K562 (cell line): ENCODE data around the gene RARRES1.

ENCODE experiments used
- EGR1 ChIP-seq: fragments of 450-650 bp; conservative IDR thresholded peaks from 2 replicates; pipeline ENCODE4 v1.6.1; 2017; ENCODE audit warnings: mild to moderate bottlenecking
- FOXJ3 ChIP-seq: sonication (generic); formaldehyde crosslinking; IDR thresholded peaks from 2 replicates; pipeline ENCODE4 v1.4.0; 2020; ENCODE audit warnings: mild to moderate bottlenecking, missing genetic modification reagents
- HCFC1 ChIP-seq: IDR thresholded peaks from 2 replicates; pipeline ENCODE4 v1.6.1; 2012; ENCODE audit warnings: low read depth, low read length, improper control_type of control experiment
- NR1H2 ChIP-seq: sonication (generic); formaldehyde crosslinking; IDR thresholded peaks from 2 replicates; pipeline ENCODE4 v1.4.0; 2020; ENCODE audit warnings: mild to moderate bottlenecking, missing genetic modification reagents
- U2AF1 ChIP-seq: fragments of 200-400 bp; formaldehyde crosslinking; optimal IDR thresholded peaks from 2 replicates; pipeline ENCODE3; 2017; ENCODE audit warnings: mild to moderate bottlenecking, low read depth, low read length, moderate library complexity
- ZFX ChIP-seq: sonication (generic); formaldehyde crosslinking; IDR thresholded peaks from 2 replicates; pipeline ENCODE4 v1.8.0; 2022; ENCODE audit warnings: mild to moderate bottlenecking, missing genetic modification reagents, moderate library complexity
- TF ChIP-seq, protein P1 (sequence below): fragments of 450-650 bp; IDR thresholded peaks from 2 replicates; pipeline ENCODE4 v1.6.1; 2016; ENCODE audit warnings: low read depth
- TF ChIP-seq, protein P2 (sequence below), 2 experiments: fragments of 450-650 bp in 1 of 2; sonication (generic) in 1 of 2; formaldehyde crosslinking; conservative IDR thresholded peaks; 2 replicates each; pipeline versions ENCODE4 v1.4.0 to v1.8.1; 2020 to 2022; ENCODE audit warnings: mild to moderate bottlenecking in 1 of 2, missing genetic modification reagents in 1 of 2

DNA sequence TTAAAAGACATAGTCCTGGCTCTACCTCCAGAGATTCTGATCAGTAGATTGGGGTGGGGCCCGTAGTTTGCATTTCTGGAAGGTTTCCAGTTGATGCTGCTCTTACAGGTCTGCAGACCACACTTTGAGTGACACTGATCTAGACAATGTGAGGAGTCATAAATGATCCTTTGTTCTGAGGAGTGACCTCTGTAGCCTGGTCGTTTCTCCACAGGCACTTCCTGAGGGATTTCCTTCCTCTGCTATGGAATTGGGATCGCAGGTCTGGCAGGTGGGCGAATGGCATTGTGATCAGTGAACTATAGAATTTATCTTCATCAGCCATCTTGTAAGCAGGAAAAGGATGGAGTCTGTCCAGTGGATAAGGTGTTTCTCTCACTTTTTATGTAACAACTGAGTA lies 82.5 kb downstream of the RARRES1 start:
- no peak for TF ChIP-seq ZFX (CRISPR knock-in tag)
- TF ChIP-seq HCFC1 = no peak
- TF ChIP-seq U2AF1 = no peak
- TF ChIP-seq, protein P1, sequence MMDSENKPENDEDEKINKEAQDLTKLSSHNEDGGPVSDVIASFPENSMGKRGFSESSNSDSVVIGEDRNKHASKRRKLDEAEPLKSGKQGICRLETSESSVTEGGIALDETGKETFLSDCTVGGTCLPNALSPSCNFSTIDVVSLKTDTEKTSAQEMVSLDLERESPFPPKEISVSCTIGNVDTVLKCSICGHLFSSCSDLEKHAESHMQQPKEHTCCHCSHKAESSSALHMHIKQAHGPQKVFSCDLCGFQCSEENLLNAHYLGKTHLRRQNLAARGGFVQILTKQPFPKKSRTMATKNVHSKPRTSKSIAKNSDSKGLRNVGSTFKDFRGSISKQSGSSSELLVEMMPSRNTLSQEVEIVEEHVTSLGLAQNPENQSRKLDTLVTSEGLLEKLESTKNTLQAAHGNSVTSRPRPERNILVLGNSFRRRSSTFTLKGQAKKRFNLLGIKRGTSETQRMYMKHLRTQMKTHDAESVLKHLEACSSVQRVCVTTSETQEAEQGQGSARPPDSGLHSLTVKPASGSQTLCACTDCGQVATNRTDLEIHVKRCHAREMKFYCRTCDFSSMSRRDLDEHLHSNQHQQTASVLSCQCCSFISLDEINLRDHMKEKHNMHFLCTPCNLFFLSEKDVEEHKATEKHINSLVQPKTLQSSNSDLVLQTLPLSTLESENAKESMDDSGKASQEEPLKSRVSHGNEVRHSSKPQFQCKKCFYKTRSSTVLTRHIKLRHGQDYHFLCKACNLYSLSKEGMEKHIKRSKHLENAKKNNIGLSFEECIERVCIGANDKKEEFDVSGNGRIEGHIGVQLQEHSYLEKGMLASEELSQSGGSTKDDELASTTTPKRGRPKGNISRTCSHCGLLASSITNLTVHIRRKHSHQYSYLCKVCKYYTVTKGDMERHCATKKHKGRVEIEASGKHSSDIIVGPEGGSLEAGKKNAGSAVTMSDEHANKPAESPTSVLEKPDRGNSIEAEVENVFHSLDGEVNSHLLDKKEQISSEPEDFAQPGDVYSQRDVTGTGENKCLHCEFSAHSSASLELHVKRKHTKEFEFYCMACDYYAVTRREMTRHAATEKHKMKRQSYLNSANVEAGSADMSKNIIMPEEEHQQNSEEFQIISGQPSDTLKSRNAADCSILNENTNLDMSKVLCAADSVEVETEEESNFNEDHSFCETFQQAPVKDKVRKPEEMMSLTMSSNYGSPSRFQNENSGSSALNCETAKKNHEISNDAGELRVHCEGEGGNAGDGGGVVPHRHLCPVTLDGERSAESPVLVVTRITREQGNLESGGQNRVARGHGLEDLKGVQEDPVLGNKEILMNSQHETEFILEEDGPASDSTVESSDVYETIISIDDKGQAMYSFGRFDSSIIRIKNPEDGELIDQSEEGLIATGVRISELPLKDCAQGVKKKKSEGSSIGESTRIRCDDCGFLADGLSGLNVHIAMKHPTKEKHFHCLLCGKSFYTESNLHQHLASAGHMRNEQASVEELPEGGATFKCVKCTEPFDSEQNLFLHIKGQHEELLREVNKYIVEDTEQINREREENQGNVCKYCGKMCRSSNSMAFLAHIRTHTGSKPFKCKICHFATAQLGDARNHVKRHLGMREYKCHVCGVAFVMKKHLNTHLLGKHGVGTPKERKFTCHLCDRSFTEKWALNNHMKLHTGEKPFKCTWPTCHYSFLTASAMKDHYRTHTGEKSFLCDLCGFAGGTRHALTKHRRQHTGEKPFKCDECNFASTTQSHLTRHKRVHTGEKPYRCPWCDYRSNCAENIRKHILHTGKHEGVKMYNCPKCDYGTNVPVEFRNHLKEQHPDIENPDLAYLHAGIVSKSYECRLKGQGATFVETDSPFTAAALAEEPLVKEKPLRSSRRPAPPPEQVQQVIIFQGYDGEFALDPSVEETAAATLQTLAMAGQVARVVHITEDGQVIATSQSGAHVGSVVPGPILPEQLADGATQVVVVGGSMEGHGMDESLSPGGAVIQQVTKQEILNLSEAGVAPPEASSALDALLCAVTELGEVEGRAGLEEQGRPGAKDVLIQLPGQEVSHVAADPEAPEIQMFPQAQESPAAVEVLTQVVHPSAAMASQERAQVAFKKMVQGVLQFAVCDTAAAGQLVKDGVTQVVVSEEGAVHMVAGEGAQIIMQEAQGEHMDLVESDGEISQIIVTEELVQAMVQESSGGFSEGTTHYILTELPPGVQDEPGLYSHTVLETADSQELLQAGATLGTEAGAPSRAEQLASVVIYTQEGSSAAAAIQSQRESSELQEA = no peak
- TF ChIP-seq, protein P2, sequence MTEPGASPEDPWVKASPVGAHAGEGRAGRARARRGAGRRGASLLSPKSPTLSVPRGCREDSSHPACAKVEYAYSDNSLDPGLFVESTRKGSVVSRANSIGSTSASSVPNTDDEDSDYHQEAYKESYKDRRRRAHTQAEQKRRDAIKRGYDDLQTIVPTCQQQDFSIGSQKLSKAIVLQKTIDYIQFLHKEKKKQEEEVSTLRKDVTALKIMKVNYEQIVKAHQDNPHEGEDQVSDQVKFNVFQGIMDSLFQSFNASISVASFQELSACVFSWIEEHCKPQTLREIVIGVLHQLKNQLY (CRISPR knock-in tag; conservative IDR thresholded peaks at IDR 0.05) = no peak
- TF ChIP-seq NR1H2 = no peak
- TF ChIP-seq FOXJ3 (CRISPR knock-in tag) = no peak
- no peak for TF ChIP-seq EGR1
